Right atrium auricular region (tissue), 2 donors: ENCODE data around the gene PPP1CB. TPM values are rescaled to one million over a fixed set of nuclear protein-coding genes. Genes with fewer than 3 reads are reported as not detected.

Experiments
- DNase-seq: peaks from one replicate; pipeline ENCODE4 v3.0.0-alpha.2; 2019; ENCODE audit warnings: low spot score
- H3K27ac ChIP-seq, 2 donors: fragments of 200-600 bp; sonication (generic); 1 replicate in 1 of 2; 2 replicates in 1 of 2; pipeline ENCODE4 v1.5.1; 2016 to 2019
- H3K27me3 ChIP-seq, 2 donors: fragments of 200-600 bp; sonication (generic); one replicate each; pipeline versions ENCODE4 v1.5.1 to v1.6.0; 2017 to 2019
- H3K36me3 ChIP-seq: fragments of 200-600 bp; sonication (generic); one replicate; pipeline ENCODE4 v1.5.1; 2016
- H3K4me1 ChIP-seq, 2 donors: fragments of 200-600 bp; sonication (generic); one replicate each; pipeline versions ENCODE4 v1.5.1 to v1.6.0; 2017 to 2019
- H3K4me3 ChIP-seq, 2 donors: fragments of 200-600 bp; sonication (generic); 1 replicate in 1 of 2; 2 replicates in 1 of 2; pipeline ENCODE4 v1.5.1; 2017 to 2019; ENCODE audit warnings: mild to moderate bottlenecking in 1 of 2, moderate library complexity in 1 of 2
- H3K9me3 ChIP-seq, 2 donors: fragments of 200-600 bp; sonication (generic); one replicate each; pipeline ENCODE4 v1.5.1; 2019
- CTCF ChIP-seq, 2 donors: fragments of 200-600 bp; sonication (generic); IDR thresholded peaks; one replicate each; pipeline ENCODE4 v1.5.1; 2019; ENCODE audit warnings: antibody characterized with exemption in 2 of 2
- total RNA-seq, 2 donors: library from RNA; depleted of rRNA; stranded (reverse); fragments of >200 nt; gene quantifications; one replicate each; pipeline ENCODE4 v1.1.0, GENCODE V29; 2016

The PPP1CB gene
- total RNA-seq, 2 donors from 2014 or later, result 185 to 213 TPM

- H3K9me3 ChIP-seq, result no peaks in the 10 kb centered on the region
- no peak for TF ChIP-seq CTCF (IDR thresholded peaks at IDR 0.05)
Measured at GRCh38 chr2:28749526-28749925, 2.1 kb upstream of the PPP1CB start.

GRCh38 chr2:28750316-28751251, 1.0 kb upstream of the PPP1CB start:
- H3K4me3 ChIP-seq, result peak overlapping the region; percentile 91 to 99
- peak overlapping the region; percentile 100 for H3K27ac ChIP-seq
- peaks cover 0 to 31% of the 10 kb centered on the region in 2 donors for H3K4me1 ChIP-seq
- no peaks in the 10 kb centered on the region for H3K36me3 ChIP-seq
- TF ChIP-seq CTCF (IDR thresholded peaks at IDR 0.05), result peak in 1 of 2 donors; percentile 12
- no peaks in the 10 kb centered on the region for H3K27me3 ChIP-seq
- no peaks in the 10 kb centered on the region for H3K9me3 ChIP-seq
- DNase-seq, result no peak

More at GRCh38 chr2:28749526-28749925, 2.1 kb upstream of the PPP1CB start:
- DNase-seq, result no peak
- H3K27ac ChIP-seq, result peak overlapping the region; percentile 100
- H3K4me1 ChIP-seq, result peaks cover 0 to 31% of the 10 kb centered on the region in 2 donors
- no peaks in the 10 kb centered on the region for H3K27me3 ChIP-seq
- no peaks in the 10 kb centered on the region for H3K36me3 ChIP-seq
- no peak overlapping the region for H3K4me3 ChIP-seq

- no peak for DNase-seq
- no peaks in the 10 kb centered on the region for H3K9me3 ChIP-seq
- H3K27ac ChIP-seq, result peak overlapping the region; percentile 100
- H3K27me3 ChIP-seq, result no peaks in the 10 kb centered on the region
- H3K4me3 ChIP-seq, result peak overlapping the region; percentile 91 to 99
- no peaks in the 10 kb centered on the region for H3K36me3 ChIP-seq
- no peak for TF ChIP-seq CTCF (IDR thresholded peaks at IDR 0.05)
- peaks cover 0 to 45% of the 10 kb centered on the region in 2 donors for H3K4me1 ChIP-seq
Measured at GRCh38 chr2:28751956-28752630, 463 bp downstream of the PPP1CB start.

- DNase-seq, result no peak
- peaks cover 0 to 52% of the 10 kb centered on the region in 2 donors for H3K4me1 ChIP-seq
- peak overlapping the region; percentile 91 to 99 for H3K4me3 ChIP-seq
- H3K36me3 ChIP-seq, result no peaks in the 10 kb centered on the region
- H3K9me3 ChIP-seq, result no peaks in the 10 kb centered on the region
- no peak for TF ChIP-seq CTCF (IDR thresholded peaks at IDR 0.05)
- H3K27ac ChIP-seq, result peak overlapping the region; percentile 100
- H3K27me3 ChIP-seq, result no peaks in the 10 kb centered on the region
Measured at GRCh38 chr2:28752631-28753376, 1.2 kb downstream of the PPP1CB start.

DNA sequence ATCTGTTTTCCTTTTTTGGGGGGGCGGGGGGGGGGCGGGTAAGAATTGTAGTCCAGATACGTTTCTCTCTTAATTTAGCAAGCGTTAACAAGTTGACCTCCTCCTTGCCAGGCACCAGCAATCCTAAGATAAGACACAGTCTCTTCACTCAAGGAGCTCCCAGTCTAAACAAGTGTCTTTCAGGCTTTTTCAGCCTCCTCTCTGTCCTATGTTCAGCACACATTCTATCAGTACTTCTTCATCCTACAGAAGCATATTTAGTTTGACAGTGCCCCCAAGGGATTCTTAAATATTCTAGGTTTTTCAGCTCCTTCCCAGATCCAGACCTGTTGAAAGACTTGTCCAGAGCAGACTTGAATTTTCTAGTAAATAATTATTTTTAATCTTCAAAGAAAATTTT, 2.7 kb downstream of the PPP1CB start:
- Histone ChIP-seq H3K4me1 (peaks cover 0 to 66% of the 10 kb centered on the region in 2 donors), H3K36me3 (peaks cover 6% of the 10 kb centered on the region), H3K27ac (peak overlapping the region; percentile 100), H3K9me3 (no peaks in the 10 kb centered on the region), H3K27me3 (no peaks in the 10 kb centered on the region), H3K4me3 (peak overlapping the region; percentile 91 to 99)
- TF ChIP-seq CTCF (IDR thresholded peaks at IDR 0.05), result no peak
- DNase-seq, result no peak
